Erythroblast (primary cell): ENCODE data around the gene ZDHHC16.

ENCODE experiments used
- GATA1 ChIP-seq: IDR thresholded peaks from 2 replicates; pipeline ENCODE4 v1.6.1; 2011; ENCODE audit warnings: low read depth, mild to moderate bottlenecking, control low read depth, low read length, moderate library complexity
- POLR2A ChIP-seq: IDR thresholded peaks from 2 replicates; pipeline ENCODE4 v1.6.1; 2011; ENCODE audit warnings: mild to moderate bottlenecking, low read length

DNA sequence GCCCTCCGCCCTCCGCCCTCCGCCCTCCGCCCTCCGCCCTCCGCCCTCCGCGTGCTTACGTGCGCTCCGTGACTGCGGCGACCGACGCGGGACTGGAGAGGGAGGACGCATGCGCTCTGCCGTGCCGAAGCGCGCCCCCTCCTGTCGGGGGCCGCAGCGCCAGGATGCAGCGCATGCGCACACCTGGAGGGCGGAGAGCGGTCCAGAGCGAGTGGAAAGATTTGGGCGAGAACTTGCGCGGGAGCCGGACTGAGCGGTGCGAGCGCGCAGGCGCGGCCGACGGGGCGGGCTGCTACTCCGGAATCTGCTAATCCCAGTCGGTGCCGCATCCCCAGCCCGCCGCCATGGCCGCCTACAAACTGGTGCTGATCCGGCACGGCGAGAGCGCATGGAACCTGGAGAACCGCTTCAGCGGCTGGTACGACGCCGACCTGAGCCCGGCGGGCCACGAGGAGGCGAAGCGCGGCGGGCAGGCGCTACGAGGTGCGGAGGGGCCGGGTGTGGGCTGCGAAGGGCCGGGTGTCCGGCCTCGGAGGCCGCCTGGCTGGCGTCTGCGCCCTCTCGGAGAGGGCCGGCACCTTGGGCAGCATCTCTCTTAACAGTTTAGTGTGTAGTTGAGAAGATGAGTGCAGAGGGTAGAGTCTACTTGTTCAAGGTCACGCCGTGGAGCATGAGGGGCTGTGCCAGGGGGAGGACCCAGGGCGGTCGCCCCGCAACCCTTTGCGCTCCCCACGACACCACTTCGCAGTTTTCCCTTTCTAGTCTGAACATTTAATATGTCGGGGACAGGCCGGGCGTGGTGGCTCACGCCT is 19.8 kb upstream of the ZDHHC16 start, which contains the start of gene PGAM1:
- TF ChIP-seq POLR2A (peak; percentile 76), GATA1 (no peak)
